HEK293 (cell line): ENCODE measurements around the gene MRPL20.

ENCODE experiments used
- BCL11A ChIP-seq: fragments of 450-650 bp; formaldehyde crosslinking; IDR thresholded peaks from 2 replicates; pipeline ENCODE4 v1.5.1; 2016; ENCODE audit warnings: low read depth, missing biosample characterization, missing genetic modification characterization
- GLIS1 ChIP-seq: fragments of 450-650 bp; formaldehyde crosslinking; IDR thresholded peaks from 2 replicates; pipeline ENCODE4 v1.5.1; 2016; ENCODE audit warnings: missing biosample characterization, missing genetic modification characterization
- KLF1 ChIP-seq: fragments of 450-650 bp; formaldehyde crosslinking; IDR thresholded peaks from 2 replicates; pipeline ENCODE4 v1.5.1; 2016; ENCODE audit warnings: missing biosample characterization, missing genetic modification characterization
- KLF10 ChIP-seq: fragments of 450-650 bp; IDR thresholded peaks from 2 replicates; pipeline ENCODE4 v1.5.1; 2018; ENCODE audit warnings: missing biosample characterization, mild to moderate bottlenecking, missing genetic modification characterization
- MYNN ChIP-seq: fragments of 450-650 bp; formaldehyde crosslinking; IDR thresholded peaks from 2 replicates; pipeline ENCODE4 v1.5.1; 2016; ENCODE audit warnings: missing biosample characterization, missing genetic modification characterization, borderline replicate concordance
- RBAK ChIP-seq: fragments of 450-650 bp; formaldehyde crosslinking; IDR thresholded peaks from 2 replicates; pipeline ENCODE4 v1.5.1; 2016; ENCODE audit warnings: missing biosample characterization, missing genetic modification characterization
- REPIN1 ChIP-seq: fragments of 450-650 bp; formaldehyde crosslinking; IDR thresholded peaks from 2 replicates; pipeline ENCODE4 v1.5.1; 2017; ENCODE audit warnings: missing biosample characterization, missing genetic modification characterization, low read depth
- TCF7L2 ChIP-seq: IDR thresholded peaks from 2 replicates; pipeline ENCODE4 v1.6.1; 2011; ENCODE audit warnings: low read depth, mild to moderate bottlenecking, inconsistent platforms, low read length, moderate library complexity, borderline replicate concordance
- ZBTB1 ChIP-seq: fragments of 450-650 bp; formaldehyde crosslinking; IDR thresholded peaks from 2 replicates; pipeline ENCODE4 v1.5.1; 2016; ENCODE audit warnings: missing biosample characterization, missing genetic modification characterization
- ZBTB20 ChIP-seq: fragments of 450-650 bp; formaldehyde crosslinking; IDR thresholded peaks from 2 replicates; pipeline ENCODE4 v1.5.1; 2016; ENCODE audit warnings: missing biosample characterization, missing genetic modification characterization
- ZFHX2 ChIP-seq: fragments of 450-650 bp; formaldehyde crosslinking; conservative IDR thresholded peaks from 2 replicates; pipeline ENCODE4 v1.5.1; 2016; ENCODE audit warnings: missing biosample characterization, missing genetic modification characterization
- ZFP37 ChIP-seq: fragments of 450-650 bp; formaldehyde crosslinking; IDR thresholded peaks from 2 replicates; pipeline ENCODE4 v1.5.1; 2016; ENCODE audit warnings: missing biosample characterization, missing genetic modification characterization
- ZNF138 ChIP-seq: fragments of 450-650 bp; formaldehyde crosslinking; IDR thresholded peaks from 2 replicates; pipeline ENCODE4 v1.5.1; 2016; ENCODE audit warnings: missing biosample characterization, missing genetic modification characterization, borderline replicate concordance
- ZNF140 ChIP-seq: fragments of 450-650 bp; formaldehyde crosslinking; IDR thresholded peaks from 2 replicates; pipeline ENCODE4 v1.5.1; 2016; ENCODE audit warnings: missing biosample characterization, missing genetic modification characterization
- ZNF146 ChIP-seq: fragments of 450-650 bp; formaldehyde crosslinking; IDR thresholded peaks from 2 replicates; pipeline ENCODE4 v1.5.1; 2016; ENCODE audit warnings: missing biosample characterization, missing genetic modification characterization
- ZNF18 ChIP-seq: fragments of 450-650 bp; formaldehyde crosslinking; IDR thresholded peaks from 2 replicates; pipeline ENCODE4 v1.5.1; 2016; ENCODE audit warnings: missing biosample characterization, missing genetic modification characterization
- ZNF202 ChIP-seq: fragments of 450-650 bp; formaldehyde crosslinking; IDR thresholded peaks from 2 replicates; pipeline ENCODE4 v1.5.1; 2016; ENCODE audit warnings: missing biosample characterization, missing genetic modification characterization, borderline replicate concordance
- ZNF211 ChIP-seq: fragments of 450-650 bp; formaldehyde crosslinking; IDR thresholded peaks from 2 replicates; pipeline ENCODE4 v1.5.1; 2016; ENCODE audit warnings: low read depth, missing biosample characterization, missing genetic modification characterization
- ZNF23 ChIP-seq: fragments of 450-650 bp; formaldehyde crosslinking; IDR thresholded peaks from 2 replicates; pipeline ENCODE4 v1.5.1; 2016; ENCODE audit warnings: missing biosample characterization, missing genetic modification characterization, borderline replicate concordance
- ZNF239 ChIP-seq: fragments of 450-650 bp; formaldehyde crosslinking; IDR thresholded peaks from 2 replicates; pipeline ENCODE4 v1.5.1; 2016; ENCODE audit warnings: missing biosample characterization, missing genetic modification characterization
- ZNF311 ChIP-seq: fragments of 450-650 bp; formaldehyde crosslinking; IDR thresholded peaks from 2 replicates; pipeline ENCODE4 v1.5.1; 2017; ENCODE audit warnings: missing biosample characterization, missing genetic modification characterization, borderline replicate concordance
- ZNF335 ChIP-seq: fragments of 450-650 bp; formaldehyde crosslinking; conservative IDR thresholded peaks from 2 replicates; pipeline ENCODE4 v1.5.1; 2016; ENCODE audit warnings: missing biosample characterization, missing genetic modification characterization
- ZNF354C ChIP-seq: fragments of 450-650 bp; formaldehyde crosslinking; IDR thresholded peaks from 2 replicates; pipeline ENCODE4 v1.5.1; 2016; ENCODE audit warnings: missing biosample characterization, missing genetic modification characterization, low read depth, borderline replicate concordance
- ZNF362 ChIP-seq: fragments of 450-650 bp; formaldehyde crosslinking; IDR thresholded peaks from 2 replicates; pipeline ENCODE4 v1.5.1; 2016; ENCODE audit warnings: missing biosample characterization, missing genetic modification characterization
- ZNF501 ChIP-seq: fragments of 450-650 bp; formaldehyde crosslinking; IDR thresholded peaks from 2 replicates; pipeline ENCODE4 v1.5.1; 2016; ENCODE audit warnings: missing biosample characterization, missing genetic modification characterization
- ZNF510 ChIP-seq: fragments of 450-650 bp; formaldehyde crosslinking; IDR thresholded peaks from 2 replicates; pipeline ENCODE4 v1.5.1; 2018; ENCODE audit warnings: mild to moderate bottlenecking, missing genetic modification characterization, missing biosample characterization; ENCODE audit not compliant: insufficient replicate concordance
- ZNF521 ChIP-seq: fragments of 450-650 bp; formaldehyde crosslinking; IDR thresholded peaks from 2 replicates; pipeline ENCODE4 v1.5.1; 2017; ENCODE audit warnings: missing biosample characterization, mild to moderate bottlenecking, missing genetic modification characterization
- ZNF544 ChIP-seq: fragments of 450-650 bp; formaldehyde crosslinking; IDR thresholded peaks from 2 replicates; pipeline ENCODE4 v1.5.0; 2017; ENCODE audit warnings: missing biosample characterization, missing genetic modification characterization
- ZNF610 ChIP-seq: fragments of 450-650 bp; formaldehyde crosslinking; IDR thresholded peaks from 2 replicates; pipeline ENCODE4 v1.5.1; 2016; ENCODE audit warnings: missing biosample characterization, missing genetic modification characterization, borderline replicate concordance
- ZNF624 ChIP-seq: fragments of 450-650 bp; formaldehyde crosslinking; IDR thresholded peaks from 2 replicates; pipeline ENCODE4 v1.5.1; 2017; ENCODE audit warnings: missing biosample characterization, missing genetic modification characterization
- ZNF626 ChIP-seq: fragments of 450-650 bp; sonication (Bioruptor Pico); formaldehyde crosslinking; IDR thresholded peaks from 2 replicates; pipeline ENCODE4 v1.5.1; 2018; ENCODE audit warnings: missing biosample characterization, missing genetic modification characterization, inconsistent platforms
- ZNF654 ChIP-seq: fragments of 450-650 bp; formaldehyde crosslinking; IDR thresholded peaks from 2 replicates; pipeline ENCODE4 v1.5.1; 2016; ENCODE audit warnings: low read depth, missing biosample characterization, missing genetic modification characterization
- ZNF664 ChIP-seq: fragments of 450-650 bp; formaldehyde crosslinking; IDR thresholded peaks from 2 replicates; pipeline ENCODE4 v1.5.1; 2016; ENCODE audit warnings: missing biosample characterization, missing genetic modification characterization
- ZNF670 ChIP-seq: fragments of 450-650 bp; formaldehyde crosslinking; IDR thresholded peaks from 2 replicates; pipeline ENCODE4 v1.5.1; 2016; ENCODE audit warnings: missing biosample characterization, missing genetic modification characterization, low read depth
- ZNF776 ChIP-seq: fragments of 450-650 bp; formaldehyde crosslinking; IDR thresholded peaks from 2 replicates; pipeline ENCODE4 v1.5.0; 2017; ENCODE audit warnings: missing biosample characterization, missing genetic modification characterization, borderline replicate concordance
- ZNF791 ChIP-seq: fragments of 450-650 bp; formaldehyde crosslinking; IDR thresholded peaks from 2 replicates; pipeline ENCODE4 v1.5.1; 2016; ENCODE audit warnings: missing biosample characterization, missing genetic modification characterization
- ZSCAN30 ChIP-seq: fragments of 450-650 bp; IDR thresholded peaks from 2 replicates; pipeline ENCODE4 v1.5.1; 2018; ENCODE audit warnings: missing biosample characterization, mild to moderate bottlenecking, missing genetic modification characterization, moderate library complexity
- ZXDB ChIP-seq: fragments of 450-650 bp; formaldehyde crosslinking; IDR thresholded peaks from 2 replicates; pipeline ENCODE4 v1.5.1; 2016; ENCODE audit warnings: missing biosample characterization, missing genetic modification characterization
- TF ChIP-seq, protein P1 (sequence below): fragments of 450-650 bp; formaldehyde crosslinking; IDR thresholded peaks from 2 replicates; pipeline ENCODE4 v1.5.1; 2016; ENCODE audit warnings: missing biosample characterization, missing genetic modification characterization, borderline replicate concordance

Gene MRPL20

DNA sequence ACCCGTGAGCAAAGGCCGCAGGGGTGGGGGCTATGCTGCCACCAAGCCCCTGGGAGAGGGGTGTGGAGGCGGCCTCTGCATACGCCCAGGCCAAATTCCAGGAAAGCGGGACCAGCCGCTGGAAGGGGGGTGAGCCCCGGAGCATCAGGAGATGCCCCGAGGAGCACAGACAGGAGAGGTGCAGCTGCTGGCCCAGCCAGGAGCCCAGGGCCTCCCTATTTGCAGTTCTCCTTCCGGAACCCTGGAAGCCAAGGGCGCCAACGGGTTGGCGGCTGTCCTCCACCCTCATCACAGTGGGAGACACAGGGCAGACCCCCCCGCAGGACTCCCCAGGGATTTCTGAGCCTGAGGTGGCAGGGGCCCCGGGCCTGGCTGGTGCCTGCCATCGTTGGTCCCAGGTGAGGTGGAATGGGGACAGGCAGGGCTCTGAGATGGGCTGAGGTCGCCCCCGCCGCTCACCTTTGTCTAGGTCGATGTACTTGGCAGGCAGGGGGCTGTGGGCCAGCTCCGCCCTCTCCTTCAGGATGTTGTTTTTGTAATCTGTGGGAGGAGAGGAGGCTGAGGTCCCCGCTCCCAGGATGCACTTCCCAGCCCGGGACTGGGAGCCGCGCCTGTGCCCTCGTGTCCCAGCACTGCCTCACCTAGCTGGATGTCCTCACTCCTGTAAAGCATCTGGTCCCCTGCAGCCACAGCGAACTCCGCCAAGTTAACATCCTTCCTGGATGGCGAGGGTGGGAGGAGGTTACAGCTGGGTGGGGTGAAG, 53.5 kb downstream of the MRPL20 start (continued):
- TF ChIP-seq ZNF610 (tag by site-specific recombination) (0 out of 2 replicates have a peak, but pooled peaks have one; percentile 30), REPIN1 (no peak), BCL11A (no peak), ZNF362 (no peak), ZNF23 (tag by site-specific recombination) (no peak), ZNF670 (tag by site-specific recombination) (no peak), ZBTB1 (tag by site-specific recombination) (no peak), ZNF138 (no peak), ZNF654 (tag by site-specific recombination) (no peak), ZNF202 (tag by site-specific recombination) (no peak), ZNF501 (tag by site-specific recombination) (no peak), ZNF146 (tag by site-specific recombination) (no peak), ZNF354C (no peak), MYNN (tag by site-specific recombination) (no peak), ZNF791 (tag by site-specific recombination) (no peak), KLF10 (tag by site-specific recombination) (no peak), ZNF239 (tag by site-specific recombination) (no peak), ZNF521 (tag by site-specific recombination) (no peak), ZNF664 (tag by site-specific recombination) (no peak), KLF1 (tag by site-specific recombination) (peak; percentile 45; the same call in 1 of the 2 replicates), ZNF211 (tag by site-specific recombination) (no peak), GLIS1 (tag by site-specific recombination) (peak; percentile 97), ZNF311 (tag by site-specific recombination) (no peak), TCF7L2 (no peak), ZNF510 (tag by site-specific recombination) (no peak), ZXDB (tag by site-specific recombination) (peak; percentile 49), ZNF140 (tag by site-specific recombination) (no peak), ZFP37 (no peak), ZFHX2 (tag by site-specific recombination) (peak; percentile 83), ZNF18 (tag by site-specific recombination) (no peak), ZSCAN30 (no peak), ZNF626 (no peak), ZNF776 (tag by site-specific recombination) (no peak), ZBTB20 (tag by site-specific recombination) (peak; percentile 81), ZNF624 (no peak), RBAK (no peak), ZNF544 (tag by site-specific recombination) (no peak), ZNF335 (peak; percentile 85)
- TF ChIP-seq, protein P1, sequence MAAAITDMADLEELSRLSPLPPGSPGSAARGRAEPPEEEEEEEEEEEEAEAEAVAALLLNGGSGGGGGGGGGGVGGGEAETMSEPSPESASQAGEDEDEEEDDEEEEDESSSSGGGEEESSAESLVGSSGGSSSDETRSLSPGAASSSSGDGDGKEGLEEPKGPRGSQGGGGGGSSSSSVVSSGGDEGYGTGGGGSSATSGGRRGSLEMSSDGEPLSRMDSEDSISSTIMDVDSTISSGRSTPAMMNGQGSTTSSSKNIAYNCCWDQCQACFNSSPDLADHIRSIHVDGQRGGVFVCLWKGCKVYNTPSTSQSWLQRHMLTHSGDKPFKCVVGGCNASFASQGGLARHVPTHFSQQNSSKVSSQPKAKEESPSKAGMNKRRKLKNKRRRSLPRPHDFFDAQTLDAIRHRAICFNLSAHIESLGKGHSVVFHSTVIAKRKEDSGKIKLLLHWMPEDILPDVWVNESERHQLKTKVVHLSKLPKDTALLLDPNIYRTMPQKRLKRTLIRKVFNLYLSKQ (tag by site-specific recombination), result no peak
